ENCODE data around the gene AMDHD1. TPM values are rescaled to one million over a fixed set of nuclear protein-coding genes. Genes with fewer than 3 reads are reported as not detected.

Gene AMDHD1
- total RNA-seq, 2 donors from 2014 or later = 0.63 to 1.3 TPM

GRCh38 chr12:95955549-95956159 is 12.5 kb downstream of the AMDHD1 start:
- TF ChIP-seq CTCF (IDR thresholded peaks at IDR 0.05) = no peak
- DNase-seq (ENCODE audit: low spot score) = no peak
- H3K4me1 ChIP-seq = no peaks in the 10 kb centered on the region
- H3K27me3 ChIP-seq = no peaks in the 10 kb centered on the region
- no peak overlapping the region for H3K27ac ChIP-seq
- no peaks in the 10 kb centered on the region for H3K9me3 ChIP-seq
- no peak overlapping the region for H3K4me3 ChIP-seq
- no peaks in the 10 kb centered on the region for H3K36me3 ChIP-seq

- Histone ChIP-seq H3K27ac (no peak overlapping the region), H3K4me1 (no peaks in the 10 kb centered on the region), H3K27me3 (no peaks in the 10 kb centered on the region), H3K36me3 (no peaks in the 10 kb centered on the region), H3K4me3 (no peak overlapping the region), H3K9me3 (no peaks in the 10 kb centered on the region)
- TF ChIP-seq CTCF (IDR thresholded peaks at IDR 0.05) = no peak
- no peak for DNase-seq (ENCODE audit: low spot score)
These were observed 13.5 kb downstream of the AMDHD1 start for GRCh38 chr12:95956557-95957145.

GRCh38 chr12:95959107-95959506 is 16.0 kb downstream of the AMDHD1 start:
- H3K36me3 ChIP-seq = no peaks in the 10 kb centered on the region
- TF ChIP-seq CTCF (IDR thresholded peaks at IDR 0.05) = no peak
- H3K9me3 ChIP-seq = no peaks in the 10 kb centered on the region
- H3K27me3 ChIP-seq = no peaks in the 10 kb centered on the region
- no peak for DNase-seq (ENCODE audit: low spot score)
- no peak overlapping the region for H3K4me3 ChIP-seq
- no peak overlapping the region for H3K27ac ChIP-seq
- no peaks in the 10 kb centered on the region for H3K4me1 ChIP-seq

- Histone ChIP-seq H3K9me3 (no peaks in the 10 kb centered on the region), H3K4me1 (no peaks in the 10 kb centered on the region), H3K27ac (no peak overlapping the region), H3K27me3 (no peaks in the 10 kb centered on the region), H3K4me3 (no peak overlapping the region), H3K36me3 (no peaks in the 10 kb centered on the region)
- no peak for TF ChIP-seq CTCF (IDR thresholded peaks at IDR 0.05)
- DNase-seq (ENCODE audit: low spot score) = no peak
These were observed 17.1 kb downstream of the AMDHD1 start for GRCh38 chr12:95960241-95960640.

- no peak for TF ChIP-seq CTCF (IDR thresholded peaks at IDR 0.05)
- no peaks in the 10 kb centered on the region for H3K27me3 ChIP-seq
- no peaks in the 10 kb centered on the region for H3K4me1 ChIP-seq
- DNase-seq (ENCODE audit: low spot score) = no peak
- no peak overlapping the region for H3K4me3 ChIP-seq
- H3K27ac ChIP-seq = no peak overlapping the region
- H3K9me3 ChIP-seq = no peaks in the 10 kb centered on the region
- no peaks in the 10 kb centered on the region for H3K36me3 ChIP-seq
These were observed 19.1 kb downstream of the AMDHD1 start for GRCh38 chr12:95962222-95962621.

GRCh38 chr12:95963096-95963495 is 20.0 kb downstream of the AMDHD1 start:
- H3K9me3 ChIP-seq = no peaks in the 10 kb centered on the region
- no peak for DNase-seq (ENCODE audit: low spot score)
- H3K4me1 ChIP-seq = no peaks in the 10 kb centered on the region
- no peak for TF ChIP-seq CTCF (IDR thresholded peaks at IDR 0.05)
- H3K27ac ChIP-seq = no peak overlapping the region
- no peaks in the 10 kb centered on the region for H3K27me3 ChIP-seq
- no peaks in the 10 kb centered on the region for H3K36me3 ChIP-seq
- H3K4me3 ChIP-seq = no peak overlapping the region

Measured in right atrium auricular region (tissue), 2 donors.